Stimulated activated CD4-positive, alpha-beta T cell treated with anti-CD3 and anti-CD28 coated beads, Interleukin-4, amount 100 ng/mL, for 1 hour (primary cell): ENCODE data around the gene G2E3.
"Not testable (repeated sequence)": the region's sequence is repeated elsewhere in the genome, so short reads cannot be mapped to it uniquely, and the experiment has no call there.

Source experiments
- DNase-seq: peaks from one replicate; pipeline ENCODE4 v3.0.0-alpha.2; 2020

The G2E3 gene

DNA sequence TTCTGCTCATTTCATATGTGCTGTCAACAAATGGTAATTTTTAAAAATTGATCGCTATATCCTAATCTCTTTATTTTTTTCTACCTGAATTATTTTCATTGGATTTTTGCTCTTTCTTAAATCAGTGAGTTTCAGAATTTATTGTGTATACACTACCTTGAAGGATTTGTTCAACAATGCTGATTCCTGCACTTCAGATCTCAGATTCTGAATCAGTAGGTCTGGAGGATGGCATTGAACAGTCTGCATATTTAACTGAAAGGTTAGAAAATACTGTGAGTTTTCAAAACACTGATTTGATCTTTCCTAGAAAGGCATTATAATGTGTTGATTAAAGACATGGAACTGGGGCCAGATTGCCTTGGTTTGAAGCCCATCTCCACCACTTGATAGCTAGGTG lies 1.6 kb downstream of the G2E3 start:
- no peak for DNase-seq

GRCh38 chr14:30564235-30564867 lies 5.4 kb downstream of the G2E3 start:
- DNase-seq: no peak

GRCh38 chr14:30564868-30565248 lies 5.9 kb downstream of the G2E3 start:
- no peak for DNase-seq

- no peak for DNase-seq
These were observed 10.4 kb downstream of the G2E3 start for GRCh38 chr14:30569216-30569902.

DNA sequence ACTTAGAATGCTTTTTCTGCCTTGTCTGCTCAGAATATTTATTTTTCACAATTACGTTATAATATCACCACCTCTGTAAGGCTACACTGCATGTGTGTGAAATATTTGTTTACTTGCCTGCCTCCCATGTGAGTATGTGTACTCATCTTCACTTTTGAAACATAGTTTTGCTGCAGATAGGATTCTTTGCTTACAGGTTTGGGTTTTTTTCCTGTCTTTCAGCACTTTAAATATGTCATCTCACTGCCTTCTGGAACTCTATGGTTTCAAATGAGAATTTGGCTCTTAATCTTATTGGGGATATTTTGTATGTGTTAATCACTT lies 10.9 kb downstream of the G2E3 start:
- no peak for DNase-seq

GRCh38 chr14:30572237-30572636 lies 13.3 kb downstream of the G2E3 start:
- DNase-seq: no peak

DNA sequence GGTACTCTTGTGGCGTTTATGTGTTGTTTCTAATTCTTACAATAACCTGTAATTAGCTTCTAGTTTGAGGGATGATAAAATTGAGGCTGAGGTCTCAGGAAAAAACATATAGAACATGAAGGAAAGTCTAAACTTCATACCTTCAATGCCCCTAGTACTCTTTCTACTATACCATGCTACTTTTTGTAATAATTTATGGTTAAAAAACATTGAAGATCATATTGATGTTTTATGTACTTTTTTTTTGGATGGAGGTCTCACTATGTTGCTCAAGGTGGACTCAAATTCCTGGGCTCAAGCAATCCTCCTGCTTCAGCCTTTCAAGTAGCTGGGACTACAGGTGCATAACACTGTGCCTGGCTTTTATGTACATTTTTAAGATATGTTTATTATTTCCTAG lies 13.8 kb downstream of the G2E3 start:
- no peak for DNase-seq

- DNase-seq: no peak
These were observed 14.4 kb downstream of the G2E3 start for GRCh38 chr14:30573226-30573814.

- DNase-seq: no peak
These were observed 15.0 kb downstream of the G2E3 start for GRCh38 chr14:30573966-30574365.

- not testable (repeated sequence) for DNase-seq
These were observed 15.8 kb downstream of the G2E3 start for GRCh38 chr14:30574777-30575176.

DNA sequence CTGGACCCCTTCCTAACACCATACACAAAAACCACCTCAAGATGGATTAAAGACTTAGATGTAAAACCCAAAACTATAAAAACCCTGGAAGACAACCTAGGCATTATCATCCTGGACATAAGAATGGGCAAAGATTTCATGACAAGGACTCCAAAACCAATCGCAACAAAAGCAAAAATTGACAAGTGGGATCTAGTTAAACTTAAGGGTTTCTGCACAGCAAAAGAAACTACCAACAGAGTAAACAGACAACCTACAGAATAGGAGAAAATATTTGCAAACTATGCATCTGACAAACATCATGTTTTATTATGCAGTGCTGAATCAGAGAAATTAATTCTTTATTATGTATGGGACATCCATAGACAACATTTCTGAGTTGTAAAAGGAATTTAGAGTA lies 17.4 kb downstream of the G2E3 start:
- not testable (repeated sequence) for DNase-seq

DNA sequence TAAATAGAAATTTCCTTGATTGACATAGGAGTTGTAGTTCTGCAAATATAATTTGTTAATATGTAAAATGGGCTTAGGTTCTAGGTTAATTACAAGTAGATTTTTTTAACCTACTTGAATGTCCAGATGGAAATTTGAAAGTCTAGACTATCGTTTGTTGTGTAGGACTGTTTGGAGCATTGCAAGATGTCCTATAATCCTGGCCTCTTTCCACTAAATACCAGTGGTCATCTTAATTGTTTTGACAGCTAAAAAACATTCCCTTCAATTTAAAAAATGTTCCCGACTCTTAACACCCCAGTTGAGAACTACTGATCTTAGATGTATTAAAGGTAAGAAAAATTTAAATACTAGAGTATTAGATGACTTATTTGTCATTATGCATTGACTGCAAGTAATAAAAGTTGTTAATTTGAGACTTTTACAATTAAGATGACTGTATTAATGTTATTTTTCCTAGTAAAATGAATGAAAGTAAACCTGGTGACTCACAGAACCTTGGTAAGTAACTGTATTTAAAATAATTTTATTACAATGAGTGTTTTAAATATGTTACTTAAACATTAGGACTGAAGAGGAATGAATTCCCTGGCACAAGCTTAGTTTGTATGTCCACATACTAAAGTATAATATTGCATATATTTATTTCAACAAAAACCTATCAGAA lies 21.8 kb downstream of the G2E3 start:
- no peak for DNase-seq

GRCh38 chr14:30581283-30581625 lies 22.3 kb downstream of the G2E3 start:
- no peak for DNase-seq

DNA sequence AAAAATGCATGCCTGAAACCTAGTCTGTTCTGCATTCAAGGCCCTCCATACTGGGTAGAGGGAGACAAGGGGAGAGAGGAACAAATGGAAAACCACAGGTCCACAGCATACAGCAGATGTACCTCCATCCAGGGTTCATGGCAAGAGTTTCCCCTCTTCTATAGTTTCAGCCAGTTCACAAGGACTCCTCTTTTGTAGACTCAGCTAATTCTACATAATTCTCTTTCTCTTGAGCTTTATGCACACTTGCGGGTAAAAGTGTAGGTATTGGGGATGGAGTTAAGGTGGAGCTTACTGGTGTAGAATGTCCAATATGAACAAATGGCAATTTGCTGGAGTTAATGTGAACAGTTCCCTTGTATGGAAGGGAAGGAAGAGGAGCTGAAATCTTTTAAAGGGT lies 23.4 kb downstream of the G2E3 start:
- DNase-seq: no peak

- DNase-seq: no peak
These were observed 25.2 kb downstream of the G2E3 start for GRCh38 chr14:30584058-30584630.

DNA sequence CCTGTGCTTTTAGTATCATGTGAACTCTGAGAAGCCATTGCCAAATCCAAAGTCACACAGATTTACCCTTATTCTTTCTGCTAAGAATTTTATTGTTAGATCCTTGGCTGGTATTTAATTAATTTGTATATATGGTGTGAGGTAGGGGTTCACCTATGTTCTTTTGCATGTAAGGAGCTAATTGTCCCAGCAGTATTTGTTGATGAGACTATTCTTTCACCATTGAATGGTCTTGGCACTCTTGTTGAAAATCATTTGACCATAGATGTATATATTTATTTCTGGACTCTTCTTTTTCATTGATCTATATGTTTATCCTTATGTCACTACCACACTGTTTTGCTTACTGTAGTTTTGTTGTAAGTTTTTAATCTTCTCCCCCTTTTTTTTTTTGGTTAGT lies 26.2 kb downstream of the G2E3 start:
- DNase-seq: no peak

- no peak for DNase-seq
These were observed 28.2 kb downstream of the G2E3 start for GRCh38 chr14:30587141-30587540.

DNA sequence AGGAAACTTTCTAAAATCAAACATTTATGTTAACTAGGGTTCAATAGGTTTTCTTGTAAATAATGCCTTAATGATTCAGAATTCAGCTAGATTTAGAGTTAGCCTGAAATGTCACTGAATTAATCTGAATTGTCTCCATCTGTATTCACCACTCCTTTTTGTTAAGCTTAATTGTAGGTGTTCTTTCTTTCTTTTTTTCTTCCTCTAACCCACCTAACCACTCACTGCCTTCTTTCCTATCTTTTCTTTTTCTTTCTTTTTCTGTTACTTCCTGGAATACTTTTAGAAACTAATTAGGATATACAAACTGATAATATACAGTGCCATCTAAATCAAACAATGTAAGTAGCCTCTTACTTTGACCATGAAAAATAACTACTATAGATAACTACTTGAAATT lies 29.9 kb downstream of the G2E3 start:
- no peak for DNase-seq

- no peak for DNase-seq
These were observed 38.0 kb downstream of the G2E3 start for GRCh38 chr14:30596935-30597334.

- no peak for DNase-seq
These were observed 38.5 kb downstream of the G2E3 start for GRCh38 chr14:30597504-30597903.

DNA sequence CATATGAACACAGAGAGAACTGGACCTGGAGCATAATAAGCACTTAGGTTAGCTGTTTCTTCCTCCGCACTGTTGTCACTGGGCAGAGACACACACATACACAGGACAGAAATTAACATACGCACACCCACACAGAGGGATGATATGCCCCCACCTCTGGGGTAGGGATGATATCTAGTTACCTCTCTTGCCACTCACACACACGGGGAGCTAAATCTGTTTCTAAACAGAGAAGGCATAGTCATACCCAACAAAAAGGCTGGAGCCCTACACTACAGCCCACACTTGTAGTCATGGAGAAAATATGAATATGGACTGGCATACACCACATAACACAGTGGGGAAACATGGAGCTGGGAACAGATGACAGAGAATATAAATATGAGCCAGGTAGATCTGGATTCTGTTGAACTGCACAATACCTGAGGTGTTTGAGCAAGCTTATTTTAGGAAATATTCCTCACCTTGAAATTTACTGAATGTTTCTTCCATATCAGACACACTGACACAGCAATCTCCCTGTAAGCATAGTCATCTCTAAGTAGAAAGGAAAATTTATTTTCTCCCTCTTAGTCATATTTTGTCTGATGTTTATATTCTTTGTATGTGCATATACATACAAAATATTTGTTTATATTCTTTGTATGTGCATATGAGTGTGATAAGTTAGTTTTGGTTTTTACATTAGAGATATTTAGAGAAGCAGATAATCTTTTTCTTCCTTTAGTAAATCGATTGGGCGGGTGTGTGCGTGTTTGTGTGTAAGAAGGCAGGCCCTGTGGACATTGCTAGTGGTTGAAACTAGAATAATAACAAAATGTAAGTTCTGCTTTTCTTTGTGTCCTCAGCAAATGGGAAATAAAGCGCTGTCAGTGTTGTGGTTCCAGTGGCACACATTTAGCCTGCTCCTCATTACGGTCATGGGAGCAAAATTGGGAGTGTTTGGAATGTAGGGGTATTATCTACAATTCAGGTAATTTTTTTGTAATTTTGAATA lies 42.3 kb downstream of the G2E3 start:
- no peak for DNase-seq

DNA sequence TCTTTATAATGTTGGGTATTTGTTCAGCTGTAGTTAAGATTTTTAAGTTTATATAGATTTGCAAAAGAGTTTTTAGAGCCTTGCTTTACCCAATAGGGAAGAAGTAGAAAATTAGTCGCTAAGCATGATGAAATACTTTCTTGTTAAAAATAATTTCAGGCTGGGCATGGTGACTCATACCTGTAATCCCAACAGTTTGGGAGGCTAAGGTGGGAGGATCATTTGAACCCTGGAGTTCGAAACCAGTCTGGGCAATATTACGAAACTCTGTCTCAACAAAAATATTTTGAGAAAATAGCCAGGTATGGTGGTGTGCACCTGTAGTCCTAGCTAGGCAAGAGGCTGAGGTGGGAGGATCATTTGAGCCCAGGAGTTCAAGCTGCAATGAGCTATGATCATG lies 44.4 kb downstream of the G2E3 start:
- no peak for DNase-seq

GRCh38 chr14:30604696-30605095 lies 45.7 kb downstream of the G2E3 start:
- not testable (repeated sequence) for DNase-seq
